ENCODE results near the gene GRM1.

GRM1 gene

DNA sequence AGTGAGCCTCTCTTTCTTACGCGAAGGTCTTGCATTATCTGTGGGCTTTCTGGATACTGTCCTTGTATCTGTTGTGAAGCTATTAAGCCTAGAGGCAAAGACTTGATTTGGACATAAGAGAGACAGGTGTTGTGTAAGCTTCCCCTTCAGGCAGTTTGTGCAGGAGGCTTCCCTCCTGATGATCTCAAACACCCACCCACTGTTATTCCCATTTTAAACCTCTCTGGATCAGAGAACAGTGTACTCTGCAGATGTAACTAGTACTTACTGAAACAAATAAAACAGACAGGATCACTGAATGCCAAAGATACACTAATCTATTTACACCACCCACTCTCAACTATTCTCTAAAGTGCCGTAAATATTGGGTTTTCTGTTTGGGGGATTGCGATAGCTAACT, 401.0 kb downstream of the GRM1 start:
- no peak for DNase-seq (ENCODE audit: low read depth in 1 of 2, low spot score in 1 of 2)
- Histone ChIP-seq H3K27me3 (ENCODE audit: insufficient read depth, poor library complexity, severe bottlenecking) (no peaks in the 10 kb centered on the region), H3K27ac (replicated peaks) (no peak overlapping the region), H3K4me3 (replicated peaks; ENCODE audit: insufficient read depth, low read length) (no peak overlapping the region)
- TF ChIP-seq, protein P1, sequence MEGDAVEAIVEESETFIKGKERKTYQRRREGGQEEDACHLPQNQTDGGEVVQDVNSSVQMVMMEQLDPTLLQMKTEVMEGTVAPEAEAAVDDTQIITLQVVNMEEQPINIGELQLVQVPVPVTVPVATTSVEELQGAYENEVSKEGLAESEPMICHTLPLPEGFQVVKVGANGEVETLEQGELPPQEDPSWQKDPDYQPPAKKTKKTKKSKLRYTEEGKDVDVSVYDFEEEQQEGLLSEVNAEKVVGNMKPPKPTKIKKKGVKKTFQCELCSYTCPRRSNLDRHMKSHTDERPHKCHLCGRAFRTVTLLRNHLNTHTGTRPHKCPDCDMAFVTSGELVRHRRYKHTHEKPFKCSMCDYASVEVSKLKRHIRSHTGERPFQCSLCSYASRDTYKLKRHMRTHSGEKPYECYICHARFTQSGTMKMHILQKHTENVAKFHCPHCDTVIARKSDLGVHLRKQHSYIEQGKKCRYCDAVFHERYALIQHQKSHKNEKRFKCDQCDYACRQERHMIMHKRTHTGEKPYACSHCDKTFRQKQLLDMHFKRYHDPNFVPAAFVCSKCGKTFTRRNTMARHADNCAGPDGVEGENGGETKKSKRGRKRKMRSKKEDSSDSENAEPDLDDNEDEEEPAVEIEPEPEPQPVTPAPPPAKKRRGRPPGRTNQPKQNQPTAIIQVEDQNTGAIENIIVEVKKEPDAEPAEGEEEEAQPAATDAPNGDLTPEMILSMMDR (IDR thresholded peaks at IDR 0.05; ENCODE audit: insufficient read depth, low read length): no peak
- no peak for TF ChIP-seq POLR2AphosphoS5 (IDR thresholded peaks at IDR 0.05; ENCODE audit: low read depth)
- TF ChIP-seq SPI1 (IDR thresholded peaks at IDR 0.05; ENCODE audit: borderline replicate concordance, low read depth): no peak
- TF ChIP-seq GABPA (IDR thresholded peaks at IDR 0.05; ENCODE audit: low read depth): no peak
- TF ChIP-seq, protein P2, sequence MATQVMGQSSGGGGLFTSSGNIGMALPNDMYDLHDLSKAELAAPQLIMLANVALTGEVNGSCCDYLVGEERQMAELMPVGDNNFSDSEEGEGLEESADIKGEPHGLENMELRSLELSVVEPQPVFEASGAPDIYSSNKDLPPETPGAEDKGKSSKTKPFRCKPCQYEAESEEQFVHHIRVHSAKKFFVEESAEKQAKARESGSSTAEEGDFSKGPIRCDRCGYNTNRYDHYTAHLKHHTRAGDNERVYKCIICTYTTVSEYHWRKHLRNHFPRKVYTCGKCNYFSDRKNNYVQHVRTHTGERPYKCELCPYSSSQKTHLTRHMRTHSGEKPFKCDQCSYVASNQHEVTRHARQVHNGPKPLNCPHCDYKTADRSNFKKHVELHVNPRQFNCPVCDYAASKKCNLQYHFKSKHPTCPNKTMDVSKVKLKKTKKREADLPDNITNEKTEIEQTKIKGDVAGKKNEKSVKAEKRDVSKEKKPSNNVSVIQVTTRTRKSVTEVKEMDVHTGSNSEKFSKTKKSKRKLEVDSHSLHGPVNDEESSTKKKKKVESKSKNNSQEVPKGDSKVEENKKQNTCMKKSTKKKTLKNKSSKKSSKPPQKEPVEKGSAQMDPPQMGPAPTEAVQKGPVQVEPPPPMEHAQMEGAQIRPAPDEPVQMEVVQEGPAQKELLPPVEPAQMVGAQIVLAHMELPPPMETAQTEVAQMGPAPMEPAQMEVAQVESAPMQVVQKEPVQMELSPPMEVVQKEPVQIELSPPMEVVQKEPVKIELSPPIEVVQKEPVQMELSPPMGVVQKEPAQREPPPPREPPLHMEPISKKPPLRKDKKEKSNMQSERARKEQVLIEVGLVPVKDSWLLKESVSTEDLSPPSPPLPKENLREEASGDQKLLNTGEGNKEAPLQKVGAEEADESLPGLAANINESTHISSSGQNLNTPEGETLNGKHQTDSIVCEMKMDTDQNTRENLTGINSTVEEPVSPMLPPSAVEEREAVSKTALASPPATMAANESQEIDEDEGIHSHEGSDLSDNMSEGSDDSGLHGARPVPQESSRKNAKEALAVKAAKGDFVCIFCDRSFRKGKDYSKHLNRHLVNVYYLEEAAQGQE (IDR thresholded peaks at IDR 0.05; ENCODE audit: insufficient replicate concordance, low read depth): no peak

GRCh38 chr6:146433881-146434731, 405.2 kb downstream of the GRM1 start:
- no peak for DNase-seq (ENCODE audit: low read depth in 1 of 2, low spot score in 1 of 2)
- H3K4me3 ChIP-seq (replicated peaks; ENCODE audit: insufficient read depth, low read length): no peak overlapping the region
- TF ChIP-seq, protein P1 (IDR thresholded peaks at IDR 0.05; ENCODE audit: insufficient read depth, low read length): no peak
- TF ChIP-seq, protein P2 (IDR thresholded peaks at IDR 0.05; ENCODE audit: insufficient replicate concordance, low read depth): no peak
- TF ChIP-seq POLR2AphosphoS5 (IDR thresholded peaks at IDR 0.05; ENCODE audit: low read depth) (no peak), GABPA (IDR thresholded peaks at IDR 0.05; ENCODE audit: low read depth) (no peak), SPI1 (IDR thresholded peaks at IDR 0.05; ENCODE audit: borderline replicate concordance, low read depth) (no peak)

GRCh38 chr6:146434732-146435390, 406.0 kb downstream of the GRM1 start:
- Histone ChIP-seq H3K27ac (replicated peaks) (no peak overlapping the region), H3K4me3 (replicated peaks; ENCODE audit: insufficient read depth, low read length) (no peak overlapping the region), H3K27me3 (ENCODE audit: insufficient read depth, poor library complexity, severe bottlenecking) (peaks cover 3% of the 10 kb centered on the region)
- TF ChIP-seq, protein P1 (IDR thresholded peaks at IDR 0.05; ENCODE audit: insufficient read depth, low read length): no peak
- TF ChIP-seq, protein P2 (IDR thresholded peaks at IDR 0.05; ENCODE audit: insufficient replicate concordance, low read depth): no peak
- TF ChIP-seq SPI1 (IDR thresholded peaks at IDR 0.05; ENCODE audit: borderline replicate concordance, low read depth) (no peak), GABPA (IDR thresholded peaks at IDR 0.05; ENCODE audit: low read depth) (no peak), POLR2AphosphoS5 (IDR thresholded peaks at IDR 0.05; ENCODE audit: low read depth) (no peak)
- no peak for DNase-seq (ENCODE audit: low read depth in 1 of 2, low spot score in 1 of 2)

More at GRCh38 chr6:146433881-146434731, 405.2 kb downstream of the GRM1 start:
- H3K27ac ChIP-seq (replicated peaks): no peak overlapping the region
- H3K27me3 ChIP-seq (ENCODE audit: insufficient read depth, poor library complexity, severe bottlenecking): peaks cover 3% of the 10 kb centered on the region

All from HL-60 (cell line).